ENCODE results near the gene PAPPA2. TPM values are rescaled to one million over a fixed set of nuclear protein-coding genes. Genes with fewer than 3 reads are reported as not detected.

PAPPA2 gene
- total RNA-seq, 1 donor, result 5.8 TPM

DNA sequence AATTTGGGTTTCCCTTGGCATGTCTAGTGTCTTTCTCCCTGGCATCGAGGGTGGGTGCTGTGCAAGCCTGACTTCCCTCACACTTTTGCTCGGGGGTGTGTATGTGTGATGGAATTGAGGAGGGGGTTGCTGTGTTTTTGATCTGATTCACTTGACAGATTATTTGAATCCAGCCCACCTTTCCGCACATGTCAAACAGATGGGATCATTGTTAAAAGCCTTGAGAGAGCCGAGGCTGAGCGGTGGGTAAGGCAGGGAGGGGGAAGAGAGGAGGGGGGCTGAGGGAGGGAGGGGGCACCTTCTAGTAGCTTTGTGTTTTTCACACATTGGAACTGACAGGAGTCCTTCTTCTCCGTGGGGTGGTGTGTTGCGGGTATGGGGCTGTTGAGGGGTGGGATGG lies 90.0 kb downstream of the PAPPA2 start:
- H3K27me3 ChIP-seq (ENCODE audit: insufficient read depth, low read length), result peaks cover 7% of the 10 kb centered on the region
- no peak for DNase-seq (ENCODE audit: insufficient read length, low spot score, missing footprints)
- H2AFZ ChIP-seq (ENCODE audit: low read length), result no peak overlapping the region
- no peaks in the 10 kb centered on the region for H4K20me1 ChIP-seq (ENCODE audit: insufficient read depth, low read length)
- H3K4me3 ChIP-seq (ENCODE audit: insufficient read depth, low read length), result no peak overlapping the region
- H3K79me2 ChIP-seq (ENCODE audit: insufficient read depth, low read length), result no peaks in the 10 kb centered on the region
- no peaks in the 10 kb centered on the region for H3K4me1 ChIP-seq (ENCODE audit: insufficient read depth, low read length)
- H3K36me3 ChIP-seq (ENCODE audit: insufficient read depth, low read length), result no peaks in the 10 kb centered on the region
- no peaks in the 10 kb centered on the region for H3K9me3 ChIP-seq (ENCODE audit: low read depth, low read length)
- H3K27ac ChIP-seq (ENCODE audit: low read depth, low read length), result no peak overlapping the region
- no peak overlapping the region for H3K4me2 ChIP-seq (ENCODE audit: insufficient read depth, low read length)
- TF ChIP-seq, protein P1, sequence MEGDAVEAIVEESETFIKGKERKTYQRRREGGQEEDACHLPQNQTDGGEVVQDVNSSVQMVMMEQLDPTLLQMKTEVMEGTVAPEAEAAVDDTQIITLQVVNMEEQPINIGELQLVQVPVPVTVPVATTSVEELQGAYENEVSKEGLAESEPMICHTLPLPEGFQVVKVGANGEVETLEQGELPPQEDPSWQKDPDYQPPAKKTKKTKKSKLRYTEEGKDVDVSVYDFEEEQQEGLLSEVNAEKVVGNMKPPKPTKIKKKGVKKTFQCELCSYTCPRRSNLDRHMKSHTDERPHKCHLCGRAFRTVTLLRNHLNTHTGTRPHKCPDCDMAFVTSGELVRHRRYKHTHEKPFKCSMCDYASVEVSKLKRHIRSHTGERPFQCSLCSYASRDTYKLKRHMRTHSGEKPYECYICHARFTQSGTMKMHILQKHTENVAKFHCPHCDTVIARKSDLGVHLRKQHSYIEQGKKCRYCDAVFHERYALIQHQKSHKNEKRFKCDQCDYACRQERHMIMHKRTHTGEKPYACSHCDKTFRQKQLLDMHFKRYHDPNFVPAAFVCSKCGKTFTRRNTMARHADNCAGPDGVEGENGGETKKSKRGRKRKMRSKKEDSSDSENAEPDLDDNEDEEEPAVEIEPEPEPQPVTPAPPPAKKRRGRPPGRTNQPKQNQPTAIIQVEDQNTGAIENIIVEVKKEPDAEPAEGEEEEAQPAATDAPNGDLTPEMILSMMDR (IDR thresholded peaks at IDR 0.05; ENCODE audit: extremely low read depth, low read depth, low read length), result no peak

- Histone ChIP-seq H3K4me3 (ENCODE audit: insufficient read depth, low read length) (no peak overlapping the region), H3K4me1 (ENCODE audit: insufficient read depth, low read length) (peaks cover 4% of the 10 kb centered on the region), H3K27me3 (ENCODE audit: insufficient read depth, low read length) (peaks cover 7% of the 10 kb centered on the region), H3K36me3 (ENCODE audit: insufficient read depth, low read length) (no peaks in the 10 kb centered on the region), H3K79me2 (ENCODE audit: insufficient read depth, low read length) (no peaks in the 10 kb centered on the region), H3K27ac (ENCODE audit: low read depth, low read length) (no peak overlapping the region), H4K20me1 (ENCODE audit: insufficient read depth, low read length) (no peaks in the 10 kb centered on the region), H2AFZ (ENCODE audit: low read length) (no peak overlapping the region), H3K9me3 (ENCODE audit: low read depth, low read length) (no peaks in the 10 kb centered on the region), H3K4me2 (ENCODE audit: insufficient read depth, low read length) (no peak overlapping the region)
- no peak for DNase-seq (ENCODE audit: insufficient read length, low spot score, missing footprints)
- TF ChIP-seq, protein P1 (IDR thresholded peaks at IDR 0.05; ENCODE audit: extremely low read depth, low read depth, low read length), result no peak
Measured at GRCh38 chr1:176556288-176556687, 93.3 kb downstream of the PAPPA2 start.

DNA sequence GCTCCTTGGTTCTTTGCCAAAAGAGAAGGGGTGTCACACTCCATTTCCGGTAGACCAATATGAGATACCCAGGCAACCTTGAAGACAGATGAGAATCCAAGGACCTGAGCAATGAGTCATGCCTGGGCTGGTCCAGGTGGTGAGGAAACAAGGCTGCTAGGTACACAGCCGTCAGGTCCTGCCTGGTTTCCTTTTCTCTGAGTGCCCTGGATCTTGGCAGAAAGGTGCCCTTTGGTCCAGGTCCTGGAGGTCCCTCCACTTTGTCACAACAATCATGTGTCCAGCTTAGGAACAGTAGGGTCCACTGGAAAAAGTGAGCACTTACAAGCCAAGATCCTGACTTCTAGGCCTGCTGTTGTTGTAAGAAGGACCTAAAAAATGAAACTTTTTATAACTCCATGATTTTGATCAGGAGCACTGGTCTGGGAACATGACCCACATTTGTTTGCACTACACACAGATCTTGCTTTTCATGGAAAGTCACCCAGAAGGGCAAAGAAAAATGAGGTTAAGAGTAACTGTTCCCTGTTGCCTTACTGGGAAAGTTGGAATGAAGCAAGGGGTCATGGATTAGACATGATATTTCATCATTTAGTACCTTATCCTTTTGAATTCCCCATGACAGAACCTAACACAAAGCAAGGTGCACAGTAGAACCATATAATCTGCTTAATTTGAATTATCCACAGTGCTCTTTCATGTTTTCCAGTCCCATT lies 94.7 kb downstream of the PAPPA2 start:
- Histone ChIP-seq H4K20me1 (ENCODE audit: insufficient read depth, low read length) (no peaks in the 10 kb centered on the region), H3K36me3 (ENCODE audit: insufficient read depth, low read length) (no peaks in the 10 kb centered on the region), H3K9me3 (ENCODE audit: low read depth, low read length) (no peaks in the 10 kb centered on the region), H3K4me2 (ENCODE audit: insufficient read depth, low read length) (no peak overlapping the region), H3K79me2 (ENCODE audit: insufficient read depth, low read length) (no peaks in the 10 kb centered on the region), H3K27ac (ENCODE audit: low read depth, low read length) (no peak overlapping the region), H2AFZ (ENCODE audit: low read length) (no peak overlapping the region), H3K4me3 (ENCODE audit: insufficient read depth, low read length) (no peak overlapping the region), H3K4me1 (ENCODE audit: insufficient read depth, low read length) (peaks cover 4% of the 10 kb centered on the region), H3K27me3 (ENCODE audit: insufficient read depth, low read length) (peaks cover 7% of the 10 kb centered on the region)
- TF ChIP-seq, protein P1 (IDR thresholded peaks at IDR 0.05; ENCODE audit: extremely low read depth, low read depth, low read length), result no peak
- no peak for DNase-seq (ENCODE audit: insufficient read length, low spot score, missing footprints)

GRCh38 chr1:176558561-176558960 lies 95.6 kb downstream of the PAPPA2 start:
- Histone ChIP-seq H3K79me2 (ENCODE audit: insufficient read depth, low read length) (no peaks in the 10 kb centered on the region), H3K4me3 (ENCODE audit: insufficient read depth, low read length) (no peak overlapping the region), H3K9me3 (ENCODE audit: low read depth, low read length) (no peaks in the 10 kb centered on the region), H2AFZ (ENCODE audit: low read length) (no peak overlapping the region), H3K4me2 (ENCODE audit: insufficient read depth, low read length) (no peak overlapping the region), H3K27me3 (ENCODE audit: insufficient read depth, low read length) (peaks cover 7% of the 10 kb centered on the region), H3K36me3 (ENCODE audit: insufficient read depth, low read length) (no peaks in the 10 kb centered on the region), H4K20me1 (ENCODE audit: insufficient read depth, low read length) (no peaks in the 10 kb centered on the region), H3K27ac (ENCODE audit: low read depth, low read length) (no peak overlapping the region), H3K4me1 (ENCODE audit: insufficient read depth, low read length) (peaks cover 4% of the 10 kb centered on the region)
- TF ChIP-seq, protein P1 (IDR thresholded peaks at IDR 0.05; ENCODE audit: extremely low read depth, low read depth, low read length), result no peak
- no peak for DNase-seq (ENCODE audit: insufficient read length, low spot score, missing footprints)
